ENCODE measurements around the gene SDK1.

Gene SDK1

DNA sequence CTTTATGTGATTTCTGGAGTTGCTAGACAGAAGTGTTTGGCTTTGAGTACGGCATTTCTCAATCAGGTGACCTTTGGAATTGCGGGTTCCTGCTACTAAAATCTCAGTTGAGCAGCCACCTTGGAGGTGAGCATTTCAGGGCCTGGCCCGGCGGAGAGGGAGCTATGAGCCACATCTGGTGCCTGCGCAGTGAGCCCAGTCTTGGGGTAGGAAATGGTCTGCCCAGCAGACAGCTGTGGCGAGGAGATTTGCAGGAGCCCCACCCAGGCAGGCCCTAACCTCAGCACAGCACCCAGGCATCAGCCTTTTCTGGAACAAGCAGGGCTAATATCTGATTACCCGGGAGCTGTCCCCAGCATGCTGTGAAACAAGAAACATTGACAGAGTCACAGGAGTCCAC lies 833.2 kb downstream of the SDK1 start:
- DNase-seq (ENCODE audit: low read depth in 2 of 2) = no peak

DNA sequence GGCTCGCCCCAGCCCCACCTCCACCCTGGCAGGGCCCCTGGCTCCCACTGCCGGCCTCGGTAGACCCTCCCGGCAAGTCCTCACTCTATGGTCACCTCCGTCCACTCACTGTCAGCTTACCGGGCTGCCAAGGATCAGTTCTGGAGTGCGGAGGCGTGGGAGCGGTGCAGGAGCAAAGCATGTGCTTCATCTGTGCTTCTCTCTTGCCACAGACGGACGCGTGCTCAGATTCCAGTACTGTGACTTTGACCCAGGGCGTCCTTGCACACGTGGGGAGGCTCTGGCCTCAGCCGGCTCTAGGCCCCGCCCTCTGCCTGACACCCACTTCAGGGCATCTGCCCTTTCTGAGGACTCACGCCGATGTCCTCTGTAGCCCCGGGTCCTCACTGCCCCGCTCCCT lies 833.6 kb downstream of the SDK1 start:
- DNase-seq (ENCODE audit: low read depth in 2 of 2) = no peak

DNA sequence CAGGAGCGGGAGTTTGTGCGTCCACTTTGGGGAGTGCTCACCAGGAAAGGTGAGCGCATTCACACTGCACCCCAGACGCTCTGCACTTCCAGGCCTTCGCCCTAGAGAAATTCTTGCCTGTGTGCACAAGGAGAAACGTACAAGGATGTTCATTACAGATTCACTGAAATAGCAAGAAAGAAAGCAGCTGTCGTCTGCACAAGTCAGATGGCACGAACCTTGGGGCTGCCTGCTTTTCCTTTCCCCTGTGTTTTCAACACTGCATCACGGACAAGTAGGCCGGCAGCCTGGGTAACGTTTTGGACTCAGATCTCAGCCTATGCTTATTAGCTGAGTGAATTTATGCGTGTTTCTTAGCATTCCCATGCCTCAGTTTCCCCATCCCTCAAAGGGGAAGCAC lies 834.2 kb downstream of the SDK1 start:
- no peak for DNase-seq (ENCODE audit: low read depth in 2 of 2)

DNA sequence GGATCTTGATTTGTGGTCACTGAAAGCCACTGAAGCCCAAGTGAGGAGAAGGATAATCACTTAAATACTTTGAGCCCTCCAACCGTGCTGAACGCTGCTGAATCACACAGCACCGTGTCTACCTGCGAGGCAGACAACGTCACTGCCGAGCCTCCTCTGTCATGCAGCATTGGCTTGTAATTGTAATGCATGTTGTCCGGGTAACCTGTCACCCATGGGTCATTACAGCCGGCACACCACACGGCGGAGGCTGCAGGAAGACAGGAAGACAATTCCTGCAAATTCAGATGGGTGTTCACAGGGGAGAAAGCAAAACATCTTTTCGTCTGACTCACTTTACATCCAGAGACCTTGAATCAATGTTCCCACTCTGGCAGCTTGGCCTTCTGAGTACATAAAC lies 835.0 kb downstream of the SDK1 start:
- no peak for DNase-seq (ENCODE audit: low read depth in 2 of 2)

DNA sequence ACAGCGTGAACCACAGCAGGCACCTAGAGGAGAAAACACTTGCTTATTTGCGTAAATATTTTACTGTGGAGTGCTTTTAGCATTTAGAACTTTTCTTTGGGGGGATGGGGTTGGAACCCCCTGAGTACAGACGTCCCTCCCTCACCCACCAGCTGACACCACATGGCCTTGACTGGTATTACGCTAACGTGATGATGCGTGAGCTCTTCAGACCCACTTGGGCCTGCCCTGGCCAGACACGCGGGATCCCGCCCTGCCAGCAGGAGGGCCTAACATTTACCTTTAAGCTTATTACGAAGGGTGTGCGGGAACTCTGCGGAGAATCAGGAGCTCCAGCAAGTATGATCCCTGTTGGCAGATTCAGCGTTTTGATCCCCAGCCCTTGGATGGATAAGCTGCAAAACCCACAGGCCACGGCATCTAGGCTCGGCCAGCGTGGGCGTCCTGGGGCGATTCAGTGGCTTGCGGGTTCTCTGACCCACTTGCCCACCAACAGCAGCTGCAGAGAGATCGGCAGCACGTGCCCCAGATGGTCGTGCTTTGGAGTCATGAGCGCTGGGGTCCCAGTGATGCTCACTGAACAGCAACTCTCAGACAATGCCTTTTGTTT lies 835.6 kb downstream of the SDK1 start:
- no peak for DNase-seq (ENCODE audit: low read depth in 2 of 2)

DNA sequence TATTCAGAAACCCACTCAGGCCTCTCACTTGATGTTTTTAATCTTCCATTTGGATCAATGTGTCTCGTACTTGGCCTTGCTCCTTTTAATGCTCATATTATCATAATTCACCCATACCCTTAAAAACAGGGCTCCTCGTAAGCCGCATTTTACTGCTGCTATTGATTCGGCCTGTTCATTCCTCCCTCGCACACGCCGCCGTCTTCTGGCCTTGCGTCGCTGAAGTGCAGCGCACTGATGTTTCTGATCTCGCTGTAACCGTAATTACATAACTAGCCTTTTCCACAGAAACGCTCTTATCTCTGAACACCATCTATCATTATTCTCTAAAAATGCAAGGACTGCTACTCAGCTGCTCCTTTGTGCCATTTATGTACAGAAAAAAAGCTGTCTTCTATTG lies 836.5 kb downstream of the SDK1 start:
- DNase-seq (ENCODE audit: low read depth in 2 of 2) = no peak

DNA sequence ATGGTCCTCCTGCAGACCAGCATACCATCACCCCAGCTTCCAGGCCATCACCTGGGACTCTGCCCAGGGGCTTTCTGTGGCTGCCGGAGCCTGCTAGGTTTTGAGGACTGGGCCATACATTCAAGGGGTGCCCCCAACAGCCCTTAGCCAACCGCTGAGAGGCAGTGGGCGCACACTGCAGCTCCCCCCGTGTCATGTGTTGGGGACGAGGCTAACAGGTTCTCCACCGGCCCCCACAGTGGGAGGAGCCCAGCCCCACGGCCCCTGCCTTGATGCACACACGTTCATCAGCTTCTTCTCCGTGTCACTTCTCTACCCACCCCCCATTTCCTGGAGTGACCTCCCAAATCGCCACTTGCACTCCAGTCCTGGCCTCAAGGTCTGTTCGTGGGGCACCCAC lies 837.8 kb downstream of the SDK1 start:
- DNase-seq (ENCODE audit: low read depth in 2 of 2) = no peak

DNA sequence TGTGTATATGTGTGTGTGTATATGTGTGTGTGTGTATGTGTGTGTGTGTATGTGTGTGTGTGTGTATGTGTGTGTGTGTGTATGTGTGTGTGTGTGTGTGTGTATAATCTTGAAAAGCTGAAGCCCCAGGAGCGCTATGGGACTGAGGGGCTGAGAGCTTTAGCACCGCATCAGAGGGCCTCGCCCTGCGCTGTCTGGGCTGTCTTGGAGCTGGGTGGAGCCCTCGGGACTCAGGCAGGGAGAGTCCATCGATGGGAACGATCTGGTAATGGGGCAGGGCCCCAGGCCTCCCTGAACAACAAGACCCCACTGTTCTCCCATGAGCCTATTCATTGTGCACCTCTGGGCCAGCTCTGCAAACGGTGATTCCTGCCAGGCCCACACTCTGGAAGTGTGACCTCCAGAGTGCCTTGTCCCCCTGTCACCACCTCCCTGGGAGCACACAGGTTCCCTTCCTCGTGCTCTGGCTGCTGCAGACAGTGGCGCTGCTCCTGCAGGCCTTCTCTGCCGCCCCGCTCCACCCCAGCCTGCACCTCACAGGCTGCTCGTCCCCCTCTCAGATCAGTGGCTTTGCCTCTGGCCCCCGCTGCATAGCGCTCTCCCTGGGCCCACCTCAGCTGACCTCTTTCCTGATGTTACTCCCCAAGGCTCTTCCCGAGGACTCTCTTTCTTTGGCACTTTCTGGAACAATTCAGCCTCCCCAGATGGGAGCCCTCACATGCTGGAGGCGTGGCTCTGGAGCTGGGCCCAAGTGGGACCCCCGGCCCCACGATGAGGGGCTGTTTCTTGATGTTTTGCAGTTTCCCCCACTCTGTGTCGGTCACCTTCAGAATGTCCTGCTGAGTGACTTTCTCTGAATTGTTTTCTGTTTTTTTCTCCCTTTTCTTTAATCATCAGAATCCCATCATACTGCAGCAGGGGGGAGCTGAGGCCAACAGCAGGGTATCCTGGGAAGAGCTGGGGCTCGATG lies 838.9 kb downstream of the SDK1 start:
- DNase-seq (ENCODE audit: low read depth in 2 of 2) = no peak

DNA sequence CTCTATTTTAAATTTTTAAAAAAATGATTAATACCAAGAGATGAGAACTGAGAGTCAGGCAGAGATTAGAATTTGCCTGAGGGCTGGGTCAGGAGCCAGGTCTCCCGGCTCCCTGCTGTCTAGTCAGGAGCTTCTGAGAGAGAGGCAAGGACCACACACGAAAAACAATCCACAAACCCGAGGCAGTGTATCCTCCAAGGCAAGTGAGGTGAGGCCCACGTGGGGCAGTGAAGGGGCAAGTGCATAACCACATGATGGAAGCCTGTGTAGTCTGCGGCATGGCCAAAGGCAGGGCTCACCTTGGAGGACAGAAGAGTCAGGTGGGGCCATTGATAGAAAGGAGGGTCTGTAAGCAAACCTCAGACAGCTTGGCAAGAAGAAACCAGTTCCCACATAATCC lies 839.9 kb downstream of the SDK1 start:
- no peak for DNase-seq (ENCODE audit: low read depth in 2 of 2)

DNA sequence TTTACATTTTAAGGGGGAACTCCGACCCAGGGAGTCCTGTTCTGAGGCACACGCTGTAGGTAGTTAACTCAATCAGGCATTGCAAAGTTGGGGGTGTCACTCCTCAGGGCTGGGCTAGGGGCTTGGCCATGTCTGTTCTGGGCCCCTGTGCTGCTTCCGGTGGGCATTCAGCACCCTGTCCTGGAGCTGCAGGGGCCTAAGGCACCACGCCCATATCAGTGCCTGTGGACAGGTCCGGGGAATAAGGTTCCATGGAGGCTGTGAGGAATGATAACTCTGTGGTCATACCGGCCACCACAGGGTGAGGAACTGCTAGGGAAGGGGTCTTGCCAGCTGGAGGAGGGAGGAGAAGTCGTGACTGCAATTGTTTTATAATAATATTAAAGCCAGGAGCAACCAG lies 842.0 kb downstream of the SDK1 start:
- DNase-seq (ENCODE audit: low read depth in 2 of 2) = no peak

DNA sequence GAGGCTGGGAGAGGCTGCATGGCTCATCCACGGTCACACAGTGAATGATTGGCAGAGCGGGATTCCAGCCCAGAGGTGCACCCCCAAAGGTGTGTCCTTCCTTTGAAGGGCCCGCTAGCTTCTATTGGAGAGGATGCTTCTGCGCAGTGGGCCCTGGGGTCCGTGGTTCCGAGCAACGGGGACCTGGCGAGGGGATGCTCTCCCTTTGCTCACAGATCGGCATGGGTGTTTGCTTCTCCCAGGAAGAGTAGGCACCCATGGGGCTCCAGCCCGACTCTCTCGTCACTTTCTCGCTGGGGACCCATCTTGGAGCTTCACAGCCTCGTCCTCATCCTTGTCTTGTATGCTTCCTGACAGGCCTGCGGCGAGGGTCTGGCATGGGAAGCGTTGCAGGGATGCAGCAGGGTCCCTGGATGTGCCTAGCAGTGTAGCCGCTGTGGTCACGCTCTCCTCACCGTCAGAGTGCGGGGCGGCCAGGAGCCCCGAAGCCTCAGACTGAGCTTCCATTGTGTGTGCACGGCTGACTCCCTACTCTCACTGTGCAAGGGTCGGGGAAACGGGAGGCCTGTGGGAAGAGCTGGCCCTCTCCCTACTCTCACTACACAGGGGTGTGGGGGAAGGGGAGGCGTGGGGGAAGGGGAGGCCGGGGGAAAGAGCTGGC lies 842.6 kb downstream of the SDK1 start:
- no peak for DNase-seq (ENCODE audit: low read depth in 2 of 2)

DNA sequence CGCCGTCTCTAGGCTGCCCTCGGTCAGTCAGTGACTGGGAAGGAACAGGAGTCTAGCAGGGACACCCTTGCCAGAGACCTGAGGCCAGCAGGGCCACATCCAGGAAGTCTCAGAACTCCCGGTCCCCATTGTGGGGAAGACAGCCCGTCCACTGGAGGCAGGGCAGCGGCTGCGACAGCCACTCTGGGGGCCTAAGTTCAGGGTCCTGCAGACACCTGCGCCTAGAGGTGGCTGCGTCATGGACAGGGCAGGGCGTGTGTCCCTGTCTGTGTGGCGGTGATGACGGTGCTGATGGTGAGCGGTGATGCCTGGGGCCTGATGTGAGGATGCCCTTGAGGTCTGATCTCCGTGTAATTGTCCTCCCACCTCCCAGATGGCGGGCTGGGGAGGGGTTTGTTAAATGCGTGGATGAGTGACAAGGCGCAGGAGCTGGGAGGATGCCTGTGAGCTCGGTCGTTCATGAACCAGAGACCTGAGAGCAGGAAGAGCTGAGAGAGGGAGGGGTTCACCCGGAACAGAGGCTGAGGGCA lies 843.2 kb downstream of the SDK1 start:
- DNase-seq (ENCODE audit: low read depth in 2 of 2) = no peak

DNA sequence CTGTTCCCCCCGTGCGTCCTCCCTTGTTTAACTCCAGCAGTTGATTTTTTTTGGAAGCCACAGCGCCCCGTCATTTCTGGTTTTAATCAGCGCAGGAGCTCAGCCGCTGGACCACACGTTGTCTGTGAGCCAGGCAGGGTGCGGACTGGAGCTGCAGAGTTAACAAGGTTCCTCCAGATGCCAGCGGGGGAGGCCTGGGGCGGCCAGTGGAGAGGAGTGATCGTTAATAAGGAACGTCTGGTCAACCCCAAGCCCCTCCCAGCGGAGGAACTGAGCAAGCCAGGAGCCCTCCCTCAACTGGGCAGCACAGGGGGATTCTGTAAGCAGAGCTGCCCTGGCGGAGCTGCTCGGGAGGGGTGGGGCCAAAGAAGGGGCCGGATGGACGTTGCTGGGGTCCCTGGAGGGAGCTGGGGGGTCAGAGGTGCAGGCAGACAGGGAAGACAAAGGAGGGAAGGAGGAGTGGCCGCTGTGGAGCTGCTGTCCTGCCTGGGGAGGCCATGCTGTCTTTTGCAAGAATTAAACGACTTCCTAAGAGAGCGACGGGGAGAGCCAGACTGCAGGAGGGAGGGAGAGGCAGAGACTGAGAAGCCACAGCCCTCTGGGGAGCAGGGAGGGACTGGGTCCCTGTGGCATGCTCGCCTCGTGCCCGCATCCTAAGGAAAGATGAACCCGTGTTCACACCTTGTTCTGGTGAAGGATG lies 843.9 kb downstream of the SDK1 start:
- DNase-seq (ENCODE audit: low read depth in 2 of 2) = peak; percentile 5 to 15

DNA sequence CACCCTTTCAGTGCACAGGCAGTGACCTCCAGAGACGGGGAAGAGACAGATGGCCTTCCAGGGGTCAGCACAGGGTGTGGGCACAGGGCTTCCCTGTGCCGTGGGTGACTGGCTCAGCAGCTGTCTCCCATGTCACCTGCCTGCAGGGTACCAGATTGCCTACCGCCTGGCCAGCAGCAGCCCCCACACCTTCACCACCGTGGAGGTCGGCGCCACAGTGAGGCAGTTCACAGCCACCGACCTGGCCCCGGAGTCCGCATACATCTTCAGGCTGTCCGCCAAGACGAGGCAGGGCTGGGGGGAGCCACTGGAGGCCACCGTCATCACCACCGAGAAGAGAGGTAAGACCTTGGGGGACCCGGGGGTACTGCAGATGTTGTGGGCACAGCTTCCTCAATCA lies 844.5 kb downstream of the SDK1 start:
- DNase-seq (ENCODE audit: low read depth in 2 of 2) = no peak

DNA sequence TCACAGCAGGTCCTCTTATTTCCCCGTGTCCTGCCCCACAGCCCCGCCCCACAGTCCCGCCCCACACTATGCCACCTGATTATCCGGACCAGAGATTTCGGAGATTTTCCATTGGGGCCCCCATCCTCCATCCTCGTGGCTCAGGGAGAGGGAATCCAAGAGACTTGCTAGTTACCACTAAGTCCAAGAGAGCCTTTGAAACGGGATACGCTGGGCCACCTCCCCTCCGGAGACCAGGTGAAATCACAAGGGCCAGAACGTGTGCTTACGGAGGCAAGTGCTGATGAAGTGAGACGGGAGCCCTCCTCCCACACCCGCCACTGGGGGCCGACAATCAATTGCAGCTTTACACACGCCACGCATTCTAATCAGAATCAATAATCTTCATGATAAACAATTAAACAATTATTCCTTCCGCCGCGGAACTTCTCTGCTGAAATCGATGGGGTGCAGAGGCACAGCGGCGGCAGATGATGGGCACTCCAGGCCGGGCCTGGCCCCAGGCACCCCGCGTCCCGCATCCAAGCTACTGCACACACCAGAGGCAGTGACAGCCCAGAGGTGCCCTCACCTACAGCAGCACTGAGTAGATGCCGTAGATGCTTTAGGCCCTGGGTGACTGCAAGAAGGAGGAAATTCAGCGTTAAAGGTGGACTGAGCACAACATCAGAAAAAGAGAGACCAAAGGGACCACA lies 847.0 kb downstream of the SDK1 start:
- no peak for DNase-seq (ENCODE audit: low read depth in 2 of 2)

DNA sequence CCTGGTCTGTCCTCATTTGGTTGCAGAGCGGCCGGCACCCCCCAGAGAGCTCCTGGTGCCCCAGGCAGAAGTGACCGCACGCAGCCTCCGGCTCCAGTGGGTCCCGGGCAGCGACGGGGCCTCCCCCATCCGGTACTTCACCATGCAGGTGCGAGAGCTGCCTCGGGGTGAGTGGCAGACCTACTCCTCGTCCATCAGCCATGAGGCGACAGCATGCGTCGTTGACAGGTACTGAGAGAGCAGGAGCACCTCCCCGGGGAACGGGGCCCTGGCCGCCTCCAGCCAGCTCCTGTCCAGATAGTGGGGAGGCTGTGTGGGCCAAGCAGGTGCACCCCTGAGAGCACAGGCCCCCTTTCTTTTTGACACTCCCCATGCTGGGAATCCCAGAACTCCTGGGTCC lies 848.2 kb downstream of the SDK1 start:
- DNase-seq (ENCODE audit: low read depth in 2 of 2) = no peak

DNA sequence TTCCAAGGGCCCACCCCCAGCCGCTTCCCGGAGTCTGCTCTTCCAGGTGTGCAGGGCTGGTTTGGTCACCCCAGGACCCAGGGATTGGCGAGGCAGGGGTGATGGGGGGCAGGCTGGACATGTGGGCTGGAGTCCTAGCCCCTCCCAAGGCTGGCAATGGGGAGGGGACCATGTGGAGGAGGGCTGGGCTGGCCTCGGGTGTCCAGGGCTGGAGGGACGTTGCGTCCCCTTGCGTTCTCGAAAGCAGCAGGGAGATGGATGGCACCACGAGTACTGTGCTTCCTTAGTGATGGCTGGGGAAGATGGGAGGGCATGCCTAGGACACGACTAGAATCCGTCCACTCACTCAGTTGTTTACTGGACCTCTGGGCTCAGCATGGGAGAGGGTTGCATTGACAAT lies 848.6 kb downstream of the SDK1 start:
- no peak for DNase-seq (ENCODE audit: low read depth in 2 of 2)

DNA sequence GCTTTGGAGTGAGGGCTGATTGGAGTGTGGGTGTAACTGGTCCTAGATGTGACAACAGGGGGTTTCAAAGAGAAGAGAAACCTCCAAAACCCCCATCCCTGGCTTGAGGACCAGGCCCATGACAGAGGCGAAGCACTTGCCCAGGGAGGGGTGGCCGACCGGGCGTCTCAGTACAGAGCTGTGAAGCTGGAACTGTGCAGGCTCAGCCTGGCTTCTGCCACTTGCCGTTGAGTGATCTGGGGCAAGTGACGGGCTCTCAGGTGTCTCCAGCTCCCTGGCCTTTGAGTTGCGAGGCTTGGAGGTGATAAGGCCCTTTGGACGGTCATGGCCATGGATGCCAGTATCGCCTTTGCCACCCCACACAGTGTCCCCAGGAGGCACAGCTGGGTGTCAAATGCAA lies 849.7 kb downstream of the SDK1 start:
- DNase-seq (ENCODE audit: low read depth in 2 of 2) = no peak

DNA sequence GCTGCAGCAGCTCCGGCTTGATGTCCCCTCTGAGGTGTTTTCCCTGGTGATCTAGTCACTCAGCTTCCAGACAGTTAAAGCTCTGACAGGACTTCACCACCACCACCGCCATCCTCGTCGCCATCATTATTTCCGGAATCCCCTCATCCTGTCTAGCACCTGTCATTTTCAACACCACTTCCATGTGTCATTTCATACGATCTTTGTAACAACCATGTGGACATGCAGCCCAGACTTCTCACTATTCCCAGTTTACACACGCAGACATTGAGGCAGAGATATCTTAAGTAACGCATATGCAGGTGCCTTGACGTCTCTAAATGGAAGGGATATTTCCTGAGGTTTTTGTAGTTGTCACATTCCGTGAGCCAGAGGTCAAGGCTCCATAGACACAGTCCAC lies 850.5 kb downstream of the SDK1 start:
- DNase-seq (ENCODE audit: low read depth in 2 of 2) = no peak

DNA sequence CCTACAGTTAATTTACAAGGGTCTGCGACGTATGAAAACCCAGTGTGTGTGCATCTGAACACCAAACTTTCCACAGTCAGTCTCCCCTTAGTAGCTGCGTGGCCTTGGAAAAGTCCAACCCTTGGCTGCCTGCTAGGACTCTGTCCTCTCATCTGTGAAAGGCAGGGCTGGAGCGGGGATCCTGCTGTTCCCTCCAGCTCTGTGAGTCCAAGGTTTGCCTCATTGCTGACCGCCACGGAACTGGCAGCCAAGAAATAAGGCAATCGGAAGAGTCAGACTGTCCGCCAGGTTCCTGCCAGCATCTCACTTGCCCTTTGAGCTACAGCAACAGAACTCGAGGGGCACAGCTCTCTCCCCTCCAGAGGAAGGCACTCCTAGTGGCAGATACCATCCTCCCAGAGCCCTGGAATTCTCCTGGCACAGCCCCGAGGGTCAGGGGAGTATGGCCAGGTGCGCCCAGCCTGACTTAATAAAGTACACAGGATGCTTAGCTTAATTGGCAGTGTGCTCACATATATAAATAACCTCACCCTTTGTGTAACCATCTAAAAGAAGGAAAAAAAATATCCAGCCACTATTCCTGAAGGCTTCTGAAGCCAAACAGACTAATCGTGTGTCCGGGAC lies 851.0 kb downstream of the SDK1 start:
- DNase-seq (ENCODE audit: low read depth in 2 of 2) = no peak

Measured in fibroblast of skin of left quadriceps (primary cell).